ENCODE measurements around the gene ARVCF. TPM values are rescaled to one million over a fixed set of nuclear protein-coding genes. Genes with fewer than 3 reads are reported as not detected.
A peak's percentile ranks its signal among the peaks of the same experiment; 100 is the strongest.

ARVCF gene
- total and polyA plus RNA-seq, 9 of the 15 experiments (the other 6 are each of a cell fraction or from before 2014, with no cell fraction given) = 0.03 to 97.4 (median 15.6) TPM

- TF ChIP-seq ZBTB40 (IDR thresholded peaks at IDR 0.05) (no peak), ZBTB40 (CRISPR knock-in tag; IDR thresholded peaks at IDR 0.05) (peak; percentile 9; the same call in 1 of the 2 replicates), ZNF311 (CRISPR knock-in tag; IDR thresholded peaks at IDR 0.05) (no peak), CBX3 (IDR thresholded peaks at IDR 0.05; ENCODE audit: borderline replicate concordance in 1 of 2, low read length in 2 of 2) (peak in 1 of 2 experiments; percentile 61; a peak in 1 of 3 replicates), MAFK (IDR thresholded peaks at IDR 0.05; ENCODE audit: low read length) (no peak), CHD1 (IDR thresholded peaks at IDR 0.05; ENCODE audit: low read length) (peak; percentile 36), ZBTB11 (CRISPR knock-in tag; IDR thresholded peaks at IDR 0.05) (peak in 1 of 3 experiments; percentile 5; a peak in 1 of 6 replicates), RBBP5 (IDR thresholded peaks at IDR 0.05; ENCODE audit: borderline replicate concordance, insufficient read depth, low read length, poor library complexity, severe bottlenecking) (peak; percentile 74)
Observed at GRCh38 chr22:20002128-20002527, 14.5 kb downstream of the ARVCF start (continued).

All from K562 (cell line).